ENCODE data around the gene RBM43.

RBM43 gene

DNA sequence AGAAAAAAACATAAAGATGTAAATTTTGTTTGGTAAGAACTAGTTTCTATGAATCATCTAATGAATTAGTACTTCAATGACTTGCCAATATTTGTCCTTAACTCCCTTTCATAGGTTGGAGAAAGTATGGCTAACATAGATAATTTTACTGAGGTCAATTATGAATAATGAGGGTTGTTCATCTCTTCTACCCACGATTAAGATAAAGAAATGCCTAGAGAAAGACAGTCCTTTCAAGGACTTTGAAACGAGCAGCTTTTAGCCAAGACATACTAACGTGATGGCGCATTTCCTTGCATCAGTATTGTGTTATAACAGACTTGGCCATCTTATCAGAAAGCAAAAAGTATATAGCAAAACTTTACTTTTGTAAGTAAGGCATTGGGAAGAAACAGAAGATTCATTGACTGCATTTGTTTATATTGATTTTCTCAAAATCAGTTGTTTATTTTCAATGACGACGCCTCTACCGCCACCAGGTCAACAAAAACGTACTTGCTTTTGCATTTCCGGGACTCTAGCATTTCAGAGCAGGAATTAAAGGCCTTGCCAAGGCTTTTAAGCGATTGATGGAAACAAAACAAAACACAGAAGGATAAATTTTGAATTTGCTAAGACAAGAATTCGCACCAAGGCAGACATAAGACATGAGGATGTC is 961 bp downstream of the RBM43 start:
- CTCF ChIA-PET, result no interaction called here
- TF ChIP-seq, protein P1, sequence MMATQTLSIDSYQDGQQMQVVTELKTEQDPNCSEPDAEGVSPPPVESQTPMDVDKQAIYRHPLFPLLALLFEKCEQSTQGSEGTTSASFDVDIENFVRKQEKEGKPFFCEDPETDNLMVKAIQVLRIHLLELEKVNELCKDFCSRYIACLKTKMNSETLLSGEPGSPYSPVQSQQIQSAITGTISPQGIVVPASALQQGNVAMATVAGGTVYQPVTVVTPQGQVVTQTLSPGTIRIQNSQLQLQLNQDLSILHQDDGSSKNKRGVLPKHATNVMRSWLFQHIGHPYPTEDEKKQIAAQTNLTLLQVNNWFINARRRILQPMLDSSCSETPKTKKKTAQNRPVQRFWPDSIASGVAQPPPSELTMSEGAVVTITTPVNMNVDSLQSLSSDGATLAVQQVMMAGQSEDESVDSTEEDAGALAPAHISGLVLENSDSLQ (IDR thresholded peaks at IDR 0.05), result no peak
- TF ChIP-seq TARDBP (IDR thresholded peaks at IDR 0.05) (no peak), LEF1 (IDR thresholded peaks at IDR 0.05; ENCODE audit: borderline replicate concordance) (no peak), FOXK2 (IDR thresholded peaks at IDR 0.05) (no peak), NFRKB (IDR thresholded peaks at IDR 0.05) (no peak), FOXM1 (IDR thresholded peaks at IDR 0.05; ENCODE audit: borderline replicate concordance) (no peak), ARNT (IDR thresholded peaks at IDR 0.05) (no peak), L3MBTL2 (conservative IDR thresholded peaks at IDR 0.05) (no peak), BHLHE40 (IDR thresholded peaks at IDR 0.05; ENCODE audit: borderline replicate concordance) (no peak), FOXA1 (IDR thresholded peaks at IDR 0.05) (no peak), HDGF (IDR thresholded peaks at IDR 0.05; ENCODE audit: borderline replicate concordance) (no peak), SUZ12 (IDR thresholded peaks at IDR 0.05) (no peak)
- no peak for DNase-seq (ENCODE audit: extremely low spot score)
- POLR2A ChIA-PET, result no interaction called here

DNA sequence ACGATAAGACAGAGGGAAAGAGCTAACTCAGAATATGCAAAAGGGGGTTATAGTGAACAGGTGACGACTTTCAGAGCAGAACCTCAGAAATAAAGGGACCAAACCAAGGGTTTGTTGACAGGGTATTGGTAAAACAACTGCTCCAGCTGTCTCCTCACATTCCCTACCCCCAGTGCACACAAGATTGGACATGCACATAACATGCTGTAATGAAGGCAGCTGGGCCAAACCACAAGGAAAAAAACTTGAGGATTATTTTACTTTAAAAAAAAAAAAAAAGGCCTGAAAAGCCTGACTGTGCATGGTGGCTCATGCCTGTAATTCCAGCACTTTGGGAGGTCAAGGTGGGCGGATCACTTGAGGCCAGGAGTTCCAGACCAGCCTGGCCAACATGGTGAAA is 3.5 kb downstream of the RBM43 start:
- TF ChIP-seq FOXA1 (IDR thresholded peaks at IDR 0.05) (no peak), ZNF384 (IDR thresholded peaks at IDR 0.05) (no peak), HDGF (IDR thresholded peaks at IDR 0.05; ENCODE audit: borderline replicate concordance) (no peak), SP1 (IDR thresholded peaks at IDR 0.05) (no peak), SUZ12 (IDR thresholded peaks at IDR 0.05) (no peak), ELF4 (IDR thresholded peaks at IDR 0.05) (no peak), BHLHE40 (IDR thresholded peaks at IDR 0.05; ENCODE audit: borderline replicate concordance) (no peak), FOXM1 (IDR thresholded peaks at IDR 0.05; ENCODE audit: borderline replicate concordance) (no peak)
- TF ChIP-seq, protein P1 (IDR thresholded peaks at IDR 0.05), result no peak
- ChIA-PET POLR2A (no interaction called here), CTCF (no interaction called here)
- no peak for DNase-seq (ENCODE audit: extremely low spot score)

DNA sequence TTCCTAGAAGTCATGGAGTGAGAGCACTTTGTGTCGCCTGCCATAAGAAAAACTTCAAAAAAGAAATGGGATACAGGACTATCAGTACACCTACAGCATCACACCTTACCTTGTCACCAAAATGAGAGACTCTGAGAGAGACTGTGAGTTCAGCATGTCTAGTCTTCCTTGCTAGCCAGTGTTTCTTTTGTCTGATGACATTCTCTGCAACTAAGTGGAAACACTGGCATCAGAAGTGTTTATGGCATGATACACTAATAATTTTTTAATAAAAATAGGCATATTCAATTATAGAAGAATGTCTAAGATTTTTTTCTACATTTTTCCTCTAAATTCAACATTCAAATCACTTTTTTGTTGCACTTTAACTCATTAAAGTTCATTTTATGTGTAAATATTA is 9.0 kb downstream of the RBM43 start:
- POLR2A ChIA-PET, result no interaction called here
- no peak for TF ChIP-seq SP1 (IDR thresholded peaks at IDR 0.05)
- DNase-seq (ENCODE audit: extremely low spot score), result no peak
- CTCF ChIA-PET, result no interaction called here

DNA sequence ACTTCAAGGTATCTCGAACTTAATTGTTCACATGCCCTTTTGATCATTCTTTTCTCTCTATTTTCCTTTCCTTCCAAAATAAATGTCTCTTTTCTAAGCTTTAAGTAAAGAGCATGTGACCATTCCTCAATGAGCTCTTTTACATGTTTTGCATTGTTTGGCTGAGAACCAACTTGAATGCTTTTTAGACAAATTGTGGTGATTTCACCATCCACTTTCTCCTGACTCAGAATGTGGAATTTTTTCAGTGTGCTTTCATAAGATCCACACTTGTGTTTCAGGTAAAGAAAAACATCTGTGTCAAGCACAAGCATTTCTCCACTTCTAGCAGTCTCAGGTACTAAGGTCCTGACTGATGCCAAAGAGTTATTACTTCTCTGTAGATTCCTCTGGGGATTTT is 10.7 kb downstream of the RBM43 start:
- CTCF ChIA-PET, result no interaction called here
- DNase-seq (ENCODE audit: extremely low spot score), result no peak
- POLR2A ChIA-PET, result no interaction called here
- no peak for TF ChIP-seq ARNT (IDR thresholded peaks at IDR 0.05)
- TF ChIP-seq FOXA1 (IDR thresholded peaks at IDR 0.05), result no peak
- TF ChIP-seq CTBP1 (IDR thresholded peaks at IDR 0.05; ENCODE audit: borderline replicate concordance), result no peak
- no peak for TF ChIP-seq SP1 (IDR thresholded peaks at IDR 0.05)

- ChIA-PET CTCF (no interaction called here), POLR2A (no interaction called here)
- DNase-seq (ENCODE audit: extremely low spot score), result no peak
- TF ChIP-seq L3MBTL2 (conservative IDR thresholded peaks at IDR 0.05), result no peak
- no peak for TF ChIP-seq NFRKB (IDR thresholded peaks at IDR 0.05)
- no peak for TF ChIP-seq LEF1 (IDR thresholded peaks at IDR 0.05; ENCODE audit: borderline replicate concordance)
- no peak for TF ChIP-seq TARDBP (IDR thresholded peaks at IDR 0.05)
- TF ChIP-seq BHLHE40 (IDR thresholded peaks at IDR 0.05; ENCODE audit: borderline replicate concordance), result no peak
- TF ChIP-seq ZNF384 (IDR thresholded peaks at IDR 0.05), result no peak
- TF ChIP-seq, protein P1 (IDR thresholded peaks at IDR 0.05), result no peak
Observed at GRCh38 chr2:151247432-151247831, 14.2 kb downstream of the RBM43 start.

DNA sequence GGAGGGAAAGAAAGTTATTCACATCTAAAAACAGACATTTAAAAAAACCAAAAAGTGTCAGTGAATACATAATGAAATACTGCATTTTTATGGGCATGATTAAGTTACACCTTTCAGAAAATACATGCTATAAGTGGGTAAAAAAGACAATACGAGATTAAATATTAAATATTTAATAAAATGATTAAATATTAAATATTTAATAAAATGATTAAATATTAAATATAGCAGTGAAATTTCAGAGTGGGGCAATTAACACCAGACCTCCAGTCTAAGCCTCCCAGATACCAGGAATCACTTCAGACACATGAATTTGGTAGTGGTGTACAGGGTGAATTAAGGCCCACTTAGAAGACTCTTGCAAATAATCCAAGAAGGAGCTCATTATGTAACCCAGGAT is 15.5 kb downstream of the RBM43 start:
- DNase-seq (ENCODE audit: extremely low spot score), result no peak
- ChIA-PET POLR2A (no interaction called here), CTCF (interaction anchor here (0.6 kb wide), 1 partner anchor 248 kb away, joined by 7 read pairs; no protein-coding TSS in a partner anchor)
- TF ChIP-seq SUZ12 (IDR thresholded peaks at IDR 0.05), result no peak
- TF ChIP-seq TARDBP (IDR thresholded peaks at IDR 0.05), result no peak
- TF ChIP-seq, protein P1 (IDR thresholded peaks at IDR 0.05), result no peak
- no peak for TF ChIP-seq FOXK2 (IDR thresholded peaks at IDR 0.05)
- TF ChIP-seq ELF4 (IDR thresholded peaks at IDR 0.05), result no peak
- TF ChIP-seq ARNT (IDR thresholded peaks at IDR 0.05), result no peak
- no peak for TF ChIP-seq NFRKB (IDR thresholded peaks at IDR 0.05)
- TF ChIP-seq FOXA1 (IDR thresholded peaks at IDR 0.05), result no peak
- TF ChIP-seq BHLHE40 (IDR thresholded peaks at IDR 0.05; ENCODE audit: borderline replicate concordance), result no peak

DNA sequence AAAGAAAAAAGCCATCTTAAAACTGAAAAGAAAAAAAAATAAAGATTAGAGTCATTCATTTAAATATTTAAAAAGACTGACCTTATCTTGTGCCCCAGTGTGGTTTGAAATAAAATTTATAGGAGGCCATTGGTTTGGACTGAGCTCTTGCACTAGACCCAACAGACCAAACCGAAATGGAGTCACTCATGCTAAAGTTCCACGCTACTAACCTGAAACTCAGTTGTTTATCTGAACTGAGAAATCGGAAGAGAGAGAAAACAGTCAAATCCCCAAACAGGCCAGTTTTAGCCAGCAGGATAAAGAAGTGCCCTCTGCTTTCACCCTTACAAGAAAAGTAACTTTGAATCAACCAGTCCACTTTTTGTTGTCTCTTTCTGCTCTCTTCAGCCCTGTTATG is 18.2 kb downstream of the RBM43 start:
- ChIA-PET CTCF (no interaction called here), POLR2A (no interaction called here)
- TF ChIP-seq LEF1 (IDR thresholded peaks at IDR 0.05; ENCODE audit: borderline replicate concordance) (no peak), ELF4 (IDR thresholded peaks at IDR 0.05) (no peak), ZNF384 (IDR thresholded peaks at IDR 0.05) (no peak), SUZ12 (IDR thresholded peaks at IDR 0.05) (no peak), CTBP1 (IDR thresholded peaks at IDR 0.05; ENCODE audit: borderline replicate concordance) (no peak), FOXA1 (IDR thresholded peaks at IDR 0.05) (no peak), BHLHE40 (IDR thresholded peaks at IDR 0.05; ENCODE audit: borderline replicate concordance) (no peak), FOXM1 (IDR thresholded peaks at IDR 0.05; ENCODE audit: borderline replicate concordance) (no peak), FOXK2 (IDR thresholded peaks at IDR 0.05) (no peak), NFRKB (IDR thresholded peaks at IDR 0.05) (no peak), SP1 (IDR thresholded peaks at IDR 0.05) (no peak), TARDBP (IDR thresholded peaks at IDR 0.05) (no peak), ARNT (IDR thresholded peaks at IDR 0.05) (no peak), L3MBTL2 (conservative IDR thresholded peaks at IDR 0.05) (no peak)
- TF ChIP-seq, protein P1 (IDR thresholded peaks at IDR 0.05), result no peak
- DNase-seq (ENCODE audit: extremely low spot score), result no peak

Measured in HEK293T (cell line).